Astrocyte (in vitro differentiated cells and primary cell): Measurements from ENCODE around the gene SCRN2. TPM values are rescaled to one million over a fixed set of nuclear protein-coding genes. Genes with fewer than 3 reads are reported as not detected.

Experiments
- DNase-seq: peaks from one replicate; pipeline ENCODE4 v3.0.0-alpha.2; 2010; ENCODE audit warnings: low read depth
- FAIRE-seq: peaks from 2 replicates; lab custom pipeline; 2011; peaks lifted over from hg19 to GRCh38; lab: Jason Lieb, UNC
- H2AFZ ChIP-seq: 2 replicates; pipeline ENCODE4 v1.6.0; 2012; ENCODE audit warnings: low read depth, low read length, inconsistent platforms
- H3K27ac ChIP-seq: 2 replicates; pipeline ENCODE4 v1.5.1; 2011; ENCODE audit warnings: low read depth, low read length, inconsistent platforms
- H3K27me3 ChIP-seq: 2 replicates; pipeline ENCODE4 v1.6.0; 2011; ENCODE audit warnings: low read length, inconsistent platforms; ENCODE audit not compliant: insufficient read depth
- H3K36me3 ChIP-seq: 2 replicates; pipeline ENCODE4 v1.5.1; 2011; ENCODE audit warnings: low read length, inconsistent platforms; ENCODE audit not compliant: insufficient read depth
- H3K4me1 ChIP-seq: 2 replicates; pipeline ENCODE4 v1.5.1; 2011; ENCODE audit warnings: low read length, inconsistent platforms; ENCODE audit not compliant: insufficient read depth
- H3K4me2 ChIP-seq: 2 replicates; pipeline ENCODE4 v1.6.0; 2012; ENCODE audit warnings: low read length, inconsistent platforms
- H3K4me3 ChIP-seq: 2 replicates; pipeline ENCODE4 v1.5.1; 2011; ENCODE audit warnings: low read depth, mild to moderate bottlenecking, low read length, inconsistent platforms; ENCODE audit not compliant: insufficient read depth
- H3K79me2 ChIP-seq: 2 replicates; pipeline ENCODE4 v1.6.0; 2012; ENCODE audit warnings: mild to moderate bottlenecking, low read length, inconsistent platforms; ENCODE audit not compliant: insufficient read depth
- H3K9ac ChIP-seq: 2 replicates; pipeline ENCODE4 v1.6.0; 2012; ENCODE audit warnings: mild to moderate bottlenecking, low read length, inconsistent platforms
- H3K9me3 ChIP-seq: 2 replicates; pipeline ENCODE4 v1.5.1; 2012; ENCODE audit warnings: low read depth, mild to moderate bottlenecking, low read length, inconsistent platforms; ENCODE audit not compliant: insufficient read depth
- H4K20me1 ChIP-seq: 2 replicates; pipeline ENCODE4 v1.6.0; 2012; ENCODE audit warnings: low read length, inconsistent platforms; ENCODE audit not compliant: insufficient read depth
- H3K27ac Mint-ChIP-seq: one replicate; pipeline ENCODE4 v1.8.0; 2021; ENCODE audit warnings: mild to moderate bottlenecking, mixed read lengths; ENCODE audit not compliant: unreplicated experiment
- H3K27me3 Mint-ChIP-seq: one replicate; pipeline ENCODE4 v1.8.0; 2021; ENCODE audit warnings: low read depth, mixed read lengths; ENCODE audit not compliant: unreplicated experiment
- H3K36me3 Mint-ChIP-seq: one replicate; pipeline ENCODE4 v1.8.0; 2021; ENCODE audit warnings: low read depth, mixed read lengths; ENCODE audit not compliant: unreplicated experiment
- H3K4me1 Mint-ChIP-seq: one replicate; pipeline ENCODE4 v1.8.0; 2021; ENCODE audit warnings: low read depth, mixed read lengths; ENCODE audit not compliant: unreplicated experiment
- H3K4me3 Mint-ChIP-seq: one replicate; pipeline ENCODE4 v1.8.0; 2021; ENCODE audit warnings: mild to moderate bottlenecking, moderate library complexity, mixed read lengths; ENCODE audit not compliant: unreplicated experiment
- H3K9me3 Mint-ChIP-seq: one replicate; pipeline ENCODE4 v1.8.0; 2021; ENCODE audit warnings: mild to moderate bottlenecking, mixed read lengths; ENCODE audit not compliant: unreplicated experiment
- CTCF ChIP-seq: IDR thresholded peaks from 2 replicates; pipeline ENCODE4 v1.5.1; 2011; ENCODE audit warnings: low read depth, mild to moderate bottlenecking, inconsistent platforms, low read length, moderate library complexity; ENCODE audit not compliant: insufficient read depth
- EZH2 ChIP-seq: IDR thresholded peaks from 2 replicates; pipeline ENCODE4 v1.6.1; 2012; ENCODE audit warnings: mild to moderate bottlenecking, low read length, inconsistent platforms; ENCODE audit not compliant: insufficient read depth
- total RNA-seq: library from RNA; stranded (reverse); gene quantifications from 2 replicates; pipeline ENCODE4 v1.2.1, GENCODE V29; 2021

Gene SCRN2
- total RNA-seq, 1 donor from 2014 or later, result 17.5 TPM

- Histone ChIP-seq H4K20me1 (no peaks in the 10 kb centered on the region), H3K9me3 (no peaks in the 10 kb centered on the region), H3K4me1 (peaks cover 11% of the 10 kb centered on the region), H3K4me3 (peak within 1 kb of the TSS; percentile 92), H3K27me3 (no peaks in the 10 kb centered on the region), H2AFZ (peak within 1 kb of the TSS; percentile 79), H3K4me2 (peak within 1 kb of the TSS; percentile 88), H3K27ac (peak within 1 kb of the TSS; percentile 76), H3K9ac (peak within 1 kb of the TSS; percentile 87), H3K79me2 (peaks cover 26% of the 10 kb centered on the region), H3K36me3 (peaks cover 15% of the 10 kb centered on the region)
- Mint-ChIP-seq H3K9me3 (no peaks in the 10 kb centered on the region), H3K4me1 (peaks cover 9% of the 10 kb centered on the region), H3K27me3 (no peaks in the 10 kb centered on the region), H3K36me3 (peaks cover 28% of the 10 kb centered on the region), H3K4me3 (peak within 1 kb of the TSS; percentile 98), H3K27ac (peak within 1 kb of the TSS; percentile 90)
- FAIRE-seq, result peak; percentile 26
- peak; percentile 57 for TF ChIP-seq CTCF
- TF ChIP-seq EZH2, result no peak
- DNase-seq, result peak; percentile 82
These were observed 9.8 kb downstream of the SCRN2 start, which contains the start of the genes LRRC46 and MRPL10 for GRCh38 chr17:47831003-47831933. TSS of gene LRRC46 (plus strand) at chr17:47831670. CDS start at chr17:47831990, 320 bp downstream. TSS of gene MRPL10 (minus strand) at chr17:47831541. CDS start at chr17:47831511, 30 bp downstream.

GRCh38 chr17:47830396-47831002 is 10.6 kb downstream of the SCRN2 start:
- no peaks in the 10 kb centered on the region for H4K20me1 ChIP-seq
- peak overlapping the region; percentile 88 for H3K4me2 ChIP-seq
- no peaks in the 10 kb centered on the region for H3K9me3 ChIP-seq
- H3K36me3 ChIP-seq, result peaks cover 18% of the 10 kb centered on the region
- peak overlapping the region; percentile 92 for H3K4me3 ChIP-seq
- H3K9me3 Mint-ChIP-seq, result no peaks in the 10 kb centered on the region
- H2AFZ ChIP-seq, result no peak overlapping the region
- no peak overlapping the region for H3K27ac ChIP-seq
- peak overlapping the region; percentile 90 for H3K27ac Mint-ChIP-seq
- H3K9ac ChIP-seq, result peak overlapping the region; percentile 87
- H3K79me2 ChIP-seq, result peaks cover 26% of the 10 kb centered on the region
- no peaks in the 10 kb centered on the region for H3K27me3 Mint-ChIP-seq
- peaks cover 9% of the 10 kb centered on the region for H3K4me1 Mint-ChIP-seq
- peaks cover 22% of the 10 kb centered on the region for H3K36me3 Mint-ChIP-seq
- FAIRE-seq, result no peak
- no peak for TF ChIP-seq EZH2
- TF ChIP-seq CTCF, result no peak
- H3K4me1 ChIP-seq, result peaks cover 11% of the 10 kb centered on the region
- peak overlapping the region; percentile 98 for H3K4me3 Mint-ChIP-seq
- no peaks in the 10 kb centered on the region for H3K27me3 ChIP-seq
- DNase-seq, result no peak
